ENCODE data around the gene SHF.

- TF ChIP-seq, protein P1, sequence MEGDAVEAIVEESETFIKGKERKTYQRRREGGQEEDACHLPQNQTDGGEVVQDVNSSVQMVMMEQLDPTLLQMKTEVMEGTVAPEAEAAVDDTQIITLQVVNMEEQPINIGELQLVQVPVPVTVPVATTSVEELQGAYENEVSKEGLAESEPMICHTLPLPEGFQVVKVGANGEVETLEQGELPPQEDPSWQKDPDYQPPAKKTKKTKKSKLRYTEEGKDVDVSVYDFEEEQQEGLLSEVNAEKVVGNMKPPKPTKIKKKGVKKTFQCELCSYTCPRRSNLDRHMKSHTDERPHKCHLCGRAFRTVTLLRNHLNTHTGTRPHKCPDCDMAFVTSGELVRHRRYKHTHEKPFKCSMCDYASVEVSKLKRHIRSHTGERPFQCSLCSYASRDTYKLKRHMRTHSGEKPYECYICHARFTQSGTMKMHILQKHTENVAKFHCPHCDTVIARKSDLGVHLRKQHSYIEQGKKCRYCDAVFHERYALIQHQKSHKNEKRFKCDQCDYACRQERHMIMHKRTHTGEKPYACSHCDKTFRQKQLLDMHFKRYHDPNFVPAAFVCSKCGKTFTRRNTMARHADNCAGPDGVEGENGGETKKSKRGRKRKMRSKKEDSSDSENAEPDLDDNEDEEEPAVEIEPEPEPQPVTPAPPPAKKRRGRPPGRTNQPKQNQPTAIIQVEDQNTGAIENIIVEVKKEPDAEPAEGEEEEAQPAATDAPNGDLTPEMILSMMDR (IDR thresholded peaks at IDR 0.05; ENCODE audit: low read depth, low read length, poor library complexity, severe bottlenecking) = no peak
- TF ChIP-seq EZH2phosphoT487 (IDR thresholded peaks at IDR 0.05; ENCODE audit: borderline replicate concordance, low read length) = no peak
Measured at GRCh38 chr15:45146405-45146804, 41.4 kb downstream of the SHF start.
